Measurements from ENCODE around the gene PDE9A. TPM values are rescaled to one million over a fixed set of nuclear protein-coding genes. Genes with fewer than 3 reads are reported as not detected.

PDE9A gene
- total RNA-seq, 1 experiment from 2014 or later: 44.8 TPM

- POLR2A ChIA-PET: interaction anchor here (0.6 kb wide), 1 partner anchor 668 kb away, joined by 5 read pairs; no protein-coding TSS in a partner anchor
- peaks cover 8% of the 10 kb centered on the region for H3K36me3 Mint-ChIP-seq
- CTCF ChIA-PET: interaction anchor here (0.6 to 2.0 kb wide), 3 partner anchors 74 to 188 kb away, joined by 3 to 10 read pairs (median 6); no protein-coding TSS in a partner anchor
- ATAC-seq (no peak), DNase-seq (ENCODE audit: low spot score) (no peak)
- H3K4me1 Mint-ChIP-seq: peaks cover 62% of the 10 kb centered on the region
- no peak overlapping the region for H3K27ac Mint-ChIP-seq
- no peak for TF ChIP-seq ATF1 (CRISPR knock-in tag; IDR thresholded peaks at IDR 0.05)
- peak overlapping the region; percentile 76 for H3K4me3 Mint-ChIP-seq
- no peaks in the 10 kb centered on the region for H3K9me3 Mint-ChIP-seq
- peaks cover 42% of the 10 kb centered on the region for H3K27me3 Mint-ChIP-seq (ENCODE audit: low read depth)
Observed at GRCh38 chr21:42780617-42781016, 127.2 kb downstream of the PDE9A start.

GRCh38 chr21:42781150-42781970 is 127.9 kb downstream of the PDE9A start:
- H3K36me3 Mint-ChIP-seq: peaks cover 3% of the 10 kb centered on the region
- H3K9me3 Mint-ChIP-seq: no peaks in the 10 kb centered on the region
- ATAC-seq: peak; percentile 43
- peaks cover 42% of the 10 kb centered on the region for H3K27me3 Mint-ChIP-seq (ENCODE audit: low read depth)
- peak; percentile 61 for DNase-seq (ENCODE audit: low spot score)
- ChIA-PET POLR2A (interaction anchor here (0.6 kb wide), 1 partner anchor 669 kb away, joined by 5 read pairs; no protein-coding TSS in a partner anchor), CTCF (interaction anchor here (0.9 to 2.0 kb wide), 3 partner anchors 127 to 188 kb away, joined by 3 to 10 read pairs (median 6); no protein-coding TSS in a partner anchor)
- 0 out of 2 replicates have a peak overlapping the region, but pooled peaks have one; percentile 61 for H3K27ac Mint-ChIP-seq
- 0 out of 2 replicates have a peak, but pooled peaks have one; percentile 53 for TF ChIP-seq ZBTB43 (CRISPR knock-in tag; IDR thresholded peaks at IDR 0.05)
- no peak for TF ChIP-seq IRF2 (CRISPR knock-in tag; IDR thresholded peaks at IDR 0.05; ENCODE audit: borderline replicate concordance, low read depth)
- TF ChIP-seq MAX (CRISPR knock-in tag; IDR thresholded peaks at IDR 0.05): peak; percentile 59; the same call in 1 of the 2 replicates
- no peak for TF ChIP-seq ZNF232 (CRISPR knock-in tag; IDR thresholded peaks at IDR 0.05)
- no peak for TF ChIP-seq ATF1 (CRISPR knock-in tag; IDR thresholded peaks at IDR 0.05)
- peak; percentile 63; the same call in 1 of the 2 replicates for TF ChIP-seq FOXP1 (CRISPR knock-in tag; IDR thresholded peaks at IDR 0.05; ENCODE audit: borderline replicate concordance)
- no peak for TF ChIP-seq ZNF423 (CRISPR knock-in tag; IDR thresholded peaks at IDR 0.05)
- no peak for TF ChIP-seq NFYB (CRISPR knock-in tag; conservative IDR thresholded peaks at IDR 0.05; ENCODE audit: low read depth)
- peak; percentile 45 for TF ChIP-seq FOXK1 (CRISPR knock-in tag; IDR thresholded peaks at IDR 0.05)
- no peak for TF ChIP-seq ATF2 (CRISPR knock-in tag; IDR thresholded peaks at IDR 0.05; ENCODE audit: borderline replicate concordance, low read depth)
- no peak for TF ChIP-seq GTF2I (CRISPR knock-in tag; conservative IDR thresholded peaks at IDR 0.05)
- no peak for TF ChIP-seq NR2C2 (CRISPR knock-in tag; IDR thresholded peaks at IDR 0.05)
- TF ChIP-seq USF1 (CRISPR knock-in tag; IDR thresholded peaks at IDR 0.05): no peak
- no peak for TF ChIP-seq ZNF671 (CRISPR knock-in tag; IDR thresholded peaks at IDR 0.05)
- TF ChIP-seq SP1 (CRISPR knock-in tag; conservative IDR thresholded peaks at IDR 0.05): 0 out of 2 replicates have a peak, but pooled peaks have one; percentile 22
- 0 out of 2 replicates have a peak, but pooled peaks have one; percentile 25 for TF ChIP-seq MYBL2 (CRISPR knock-in tag; IDR thresholded peaks at IDR 0.05)
- H3K4me1 Mint-ChIP-seq: peaks cover 62% of the 10 kb centered on the region
- peak overlapping the region; percentile 76 for H3K4me3 Mint-ChIP-seq

Data from WTC11 (cell line).